SU-DHL-6 (cell line): Measurements from ENCODE around the gene LOXL4.

Source experiments
- CTCF ChIP-seq: fragments of 200-600 bp; sonication (generic); IDR thresholded peaks from one replicate; pipeline ENCODE4 v1.5.1; 2017; ENCODE audit warnings: antibody characterized with exemption, mild to moderate bottlenecking, low read length, moderate library complexity; ENCODE audit not compliant: insufficient read depth, poor library complexity, severe bottlenecking
- EZH2phosphoT487 ChIP-seq: fragments of 200-600 bp; sonication (generic), shearing (Covaris generic); conservative IDR thresholded peaks from 2 replicates; pipeline ENCODE4 v1.6.1; 2018; ENCODE audit warnings: mild to moderate bottlenecking, antibody characterized with exemption, low read length, moderate library complexity, mixed read lengths

- TF ChIP-seq CTCF (no peak), EZH2phosphoT487 (no peak)
These were observed 9.1 kb downstream of the LOXL4 start for GRCh38 chr10:98258683-98259454.
